NCI-H1436 treated with DMSO at 0.1 percent for 48 hours (cell line): ENCODE measurements around the gene LY6G6D.

Experiments used
- DNase-seq: peaks from one replicate; lab custom pipeline; 2025; lab: John Stamatoyannopoulos, UW

LY6G6D gene

GRCh38 chr6:31764198-31764597 is 49.0 kb downstream of the LY6G6D start:
- DNase-seq, result no peak

- no peak for DNase-seq
These were observed 50.4 kb downstream of the LY6G6D start for GRCh38 chr6:31765559-31765909.

DNA sequence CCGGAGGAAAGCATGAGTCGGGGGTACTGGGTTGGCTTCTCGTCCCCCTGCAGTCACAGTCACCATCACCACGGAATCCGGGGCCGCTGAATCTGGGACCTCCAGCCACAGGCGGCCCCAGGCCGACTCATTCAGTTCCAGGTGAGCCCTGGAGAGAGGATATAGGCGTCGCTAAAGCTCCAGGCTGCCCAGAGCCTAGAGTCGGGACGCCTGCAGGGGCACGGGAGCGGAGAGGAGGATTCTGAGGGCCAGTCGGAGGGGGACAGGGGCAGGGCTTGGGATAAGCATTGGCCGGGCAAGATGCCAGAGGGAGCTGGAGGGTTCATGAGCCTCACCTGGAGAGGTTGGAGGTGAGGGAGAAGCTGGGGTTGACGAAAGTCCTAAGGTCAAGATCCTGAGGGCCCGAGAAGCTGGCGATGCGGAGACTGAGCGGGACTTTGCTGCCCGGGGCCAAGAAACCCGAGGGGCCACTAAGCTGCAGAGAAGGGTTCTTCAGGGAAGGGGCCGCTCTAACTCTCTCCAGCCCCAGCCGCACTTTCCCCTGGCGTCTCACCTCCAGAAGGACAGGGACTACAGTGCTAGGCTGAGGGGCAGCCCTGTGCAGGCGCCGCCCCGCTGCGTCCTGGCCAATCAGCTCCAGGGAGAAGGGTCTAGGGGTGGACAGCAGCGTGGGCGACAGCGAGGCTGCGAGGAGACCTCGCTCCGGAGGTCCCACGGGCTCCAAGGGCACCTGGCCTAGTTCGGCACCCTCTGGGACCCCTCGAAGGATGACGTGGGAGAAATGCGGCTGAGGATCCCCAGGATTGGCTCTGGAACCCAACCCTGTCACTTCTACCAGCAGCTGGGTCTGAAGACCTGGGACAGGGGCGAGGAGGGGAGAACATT is 51.0 kb downstream of the LY6G6D start:
- no peak for DNase-seq

GRCh38 chr6:31767096-31767645 is 52.0 kb downstream of the LY6G6D start:
- no peak for DNase-seq
